GM19328 (cell line): ENCODE measurements around the gene DPCD.

Experiments
- ATAC-seq: cut with Tn5 transposase; IDR thresholded peaks from one replicate; pipeline ENCODE4 v1.9.1; 2021; ENCODE audit warnings: mild to moderate bottlenecking, moderate library complexity; ENCODE audit not compliant: unreplicated experiment

The DPCD gene

GRCh38 chr10:101587725-101588653, at the start of gene DPCD, which contains the start of gene POLL:
Gene DPCD (plus strand): TSS chr10:101588321. CDS start chr10:101588337, 16 bp downstream.
Gene POLL (minus strand): TSS chr10:101588257. CDS start chr10:101587360, 897 bp downstream.
- ATAC-seq, result peak; percentile 89

- ATAC-seq, result no peak
Measured at GRCh38 chr10:101538446-101538845, 49.7 kb upstream of the DPCD start.

- no peak for ATAC-seq
Measured at GRCh38 chr10:101545898-101546297, 42.2 kb upstream of the DPCD start.

- no peak for ATAC-seq
Measured at GRCh38 chr10:101550965-101551364, 37.2 kb upstream of the DPCD start.

GRCh38 chr10:101552442-101552841, 35.7 kb upstream of the DPCD start:
- ATAC-seq, result no peak

GRCh38 chr10:101557541-101557940, 30.6 kb upstream of the DPCD start:
- no peak for ATAC-seq

- no peak for ATAC-seq
Measured at GRCh38 chr10:101558204-101558603, 29.9 kb upstream of the DPCD start.

- no peak for ATAC-seq
Measured at GRCh38 chr10:101558671-101559595, 29.2 kb upstream of the DPCD start.

GRCh38 chr10:101559596-101560297, 28.4 kb upstream of the DPCD start:
- ATAC-seq, result no peak

- ATAC-seq, result no peak
Measured at GRCh38 chr10:101560298-101561067, 27.6 kb upstream of the DPCD start.

- ATAC-seq, result no peak
Measured at GRCh38 chr10:101561068-101561915, 26.8 kb upstream of the DPCD start.

- no peak for ATAC-seq
Measured at GRCh38 chr10:101562231-101562630, 25.9 kb upstream of the DPCD start.

- no peak for ATAC-seq
Measured at GRCh38 chr10:101563007-101563406, 25.1 kb upstream of the DPCD start.

GRCh38 chr10:101563497-101564040, 24.6 kb upstream of the DPCD start:
- no peak for ATAC-seq

GRCh38 chr10:101564490-101564991, 23.6 kb upstream of the DPCD start:
- no peak for ATAC-seq

- no peak for ATAC-seq
Measured at GRCh38 chr10:101565370-101565900, 22.7 kb upstream of the DPCD start.

- no peak for ATAC-seq
Measured at GRCh38 chr10:101565936-101566332, 22.2 kb upstream of the DPCD start.
